ENCODE data around the gene ATP6V1D. TPM values are rescaled to one million over a fixed set of nuclear protein-coding genes. Genes with fewer than 3 reads are reported as not detected.

The ATP6V1D gene
- total and polyA plus RNA-seq, 2 experiments from 2014 or later, result 61.5 to 105 TPM

GRCh38 chr14:67385120-67385519 is 25.5 kb upstream of the ATP6V1D start (continued):
- TF ChIP-seq ZNF462 (CRISPR knock-in tag; IDR thresholded peaks at IDR 0.05) (no peak), ETS1 (IDR thresholded peaks at IDR 0.05) (no peak)

- Histone ChIP-seq H3K79me2 (replicated peaks; ENCODE audit: insufficient read depth) (no peaks in the 10 kb centered on the region; the same call in 1 of the 2 replicates), H3K27me3 (ENCODE audit: insufficient read depth) (no peaks in the 10 kb centered on the region), H2AFZ (no peak overlapping the region), H3K27ac (ENCODE audit: low read depth) (no peak overlapping the region), H3K9me2 (ENCODE audit: insufficient read depth) (no peaks in the 10 kb centered on the region), H3K36me3 (ENCODE audit: insufficient read depth) (peaks cover 64% of the 10 kb centered on the region), H3F3A (replicated peaks; ENCODE audit: low read depth) (no peaks in the 10 kb centered on the region), H3K4me3 (no peak overlapping the region), H4K20me1 (replicated peaks; ENCODE audit: insufficient read depth) (peaks cover 13% of the 10 kb centered on the region; the same call in 1 of the 2 replicates), H3K4me1 (ENCODE audit: insufficient read depth) (no peaks in the 10 kb centered on the region), H3K4me2 (no peak overlapping the region)
- Mint-ChIP-seq H3K36me3 (ENCODE audit: low read depth) (peaks cover 73% of the 10 kb centered on the region), H3K27me3 (ENCODE audit: insufficient read depth, low read depth, poor library complexity) (no peaks in the 10 kb centered on the region), H3K4me1 (no peaks in the 10 kb centered on the region), H3K9me3 (no peaks in the 10 kb centered on the region), H3K4me3 (no peak overlapping the region), H3K27ac (no peak overlapping the region)
- TF ChIP-seq CREB1 (CRISPR knock-in tag; IDR thresholded peaks at IDR 0.05; ENCODE audit: low read depth), result no peak
- TF ChIP-seq ZNF114 (CRISPR knock-in tag; IDR thresholded peaks at IDR 0.05), result no peak
- TF ChIP-seq JUNB (IDR thresholded peaks at IDR 0.05; ENCODE audit: unreplicated experiment), result no peak
- TF ChIP-seq ETS1 (IDR thresholded peaks at IDR 0.05), result no peak
- no peak for TF ChIP-seq NANOG (IDR thresholded peaks at IDR 0.05; ENCODE audit: borderline replicate concordance)
- no peak for TF ChIP-seq STAT1 (IDR thresholded peaks at IDR 0.05; ENCODE audit: unreplicated experiment)
- TF ChIP-seq POLR2AphosphoS5 (IDR thresholded peaks at IDR 0.05; ENCODE audit: low read depth), result no peak
- TF ChIP-seq EZH2 (IDR thresholded peaks at IDR 0.05; ENCODE audit: low read depth, unreplicated experiment), result no peak
- TF ChIP-seq EZH2phosphoT487 (IDR thresholded peaks at IDR 0.05; ENCODE audit: unreplicated experiment), result no peak
- TF ChIP-seq REST (IDR thresholded peaks at IDR 0.05; ENCODE audit: unreplicated experiment), result no peak
- DNase-seq (ENCODE audit: low spot score) (no peak), ATAC-seq (no peak)
Measured at GRCh38 chr14:67377916-67378315, 18.3 kb upstream of the ATP6V1D start.

Measured in GM23338 (cell line).